ENCODE measurements around the gene SLC25A29. TPM values are rescaled to one million over a fixed set of nuclear protein-coding genes. Genes with fewer than 3 reads are reported as not detected.

The SLC25A29 gene
- total and polyA plus RNA-seq, 2 of the 4 experiments (the other 2 are of a cell fraction), result 6.5 to 37.7 TPM

GRCh38 chr14:100256339-100256895 is 49.8 kb downstream of the SLC25A29 start:
- no TSS peak for BruUV-seq (replicated peaks)
- H4K20me1 ChIP-seq (ENCODE audit: insufficient read depth, low read length), result peaks cover 97% of the 10 kb centered on the region
- in situ Hi-C loops (cut with MboI; ENCODE audit: low sequenced_read_pairs), result no loop called here

More at GRCh38 chr14:100256339-100256895, 49.8 kb downstream of the SLC25A29 start:
- Histone ChIP-seq H3K9me3 (ENCODE audit: control insufficient read depth, insufficient read depth, low read length) (no peaks in the 10 kb centered on the region), H3K36me3 (ENCODE audit: control insufficient read depth, insufficient read depth, low read length) (no peaks in the 10 kb centered on the region), H3K27me3 (ENCODE audit: control insufficient read depth, insufficient read depth, low read length) (no peaks in the 10 kb centered on the region), H2BK5ac (ENCODE audit: low read depth, low read length, poor library complexity, severe bottlenecking) (no peak overlapping the region), H4K91ac (ENCODE audit: insufficient read depth, low read depth, low read length) (no peak overlapping the region), H3K4me3 (ENCODE audit: insufficient read depth, low read depth, low read length) (no peak overlapping the region), H3K18ac (ENCODE audit: low read depth, low read length) (no peak overlapping the region), H3K4ac (ENCODE audit: low read depth, low read length) (no peak overlapping the region), H3K4me1 (ENCODE audit: control insufficient read depth, insufficient read depth, low read length) (no peaks in the 10 kb centered on the region; the same call in 1 of the 2 replicates), H3K9me1 (ENCODE audit: insufficient read depth, low read length) (peaks cover 21% of the 10 kb centered on the region), H2AK9ac (replicated peaks; ENCODE audit: low read depth, low read length, poor library complexity) (no peak overlapping the region), H2BK120ac (ENCODE audit: low read depth, low read length) (no peak overlapping the region), H3K9ac (ENCODE audit: low read depth, low read length) (no peak overlapping the region), H3K27ac (ENCODE audit: insufficient read depth, low read length) (no peak overlapping the region), H2BK15ac (ENCODE audit: low read depth, low read length) (no peak overlapping the region), H3K14ac (replicated peaks; ENCODE audit: low read depth, low read length) (no peak overlapping the region), H3K23ac (ENCODE audit: low read depth, low read length) (no peak overlapping the region), H4K8ac (ENCODE audit: low read depth in 2 of 2, low read length in 2 of 2) (no peak overlapping the region), H3K4me2 (ENCODE audit: low read depth, low read length) (no peak overlapping the region), H4K5ac (ENCODE audit: low read depth, low read length) (no peak overlapping the region), H2AK5ac (ENCODE audit: low read depth, low read length) (no peak overlapping the region), H2BK20ac (ENCODE audit: low read depth, low read length) (no peak overlapping the region), H3K79me1 (ENCODE audit: low read depth in 1 of 2, low read length in 2 of 2) (peaks cover 11 to 74% of the 10 kb centered on the region in 2 experiments; a peak in 2 of 4 replicates), H3K56ac (ENCODE audit: extremely low read depth, insufficient read depth, low read length) (no peak overlapping the region), H2AFZ (replicated peaks; ENCODE audit: low read length, poor library complexity) (no peak overlapping the region)
- dilution Hi-C loops (cut with HindIII; ENCODE audit: low sequenced_read_pairs, unreplicated experiment) (no loop called here), intact Hi-C loops (cut with micrococcal nuclease) (no loop called here)
- CTCF ChIA-PET, result no interaction called here
- 100% methylated on average over 1 of the region's 3 CpGs for WGBS, 2 experiments (ENCODE audit: extremely low coverage in 2 of 2, insufficient read length in 1 of 2)
- TF ChIP-seq NFE2L2 (IDR thresholded peaks at IDR 0.05; ENCODE audit: low read depth, low read length) (no peak), CTCF (conservative IDR thresholded peaks at IDR 0.05; ENCODE audit: low read depth, low read length) (no peak), CEBPB (IDR thresholded peaks at IDR 0.05; ENCODE audit: low read depth, low read length) (no peak), RAD21 (IDR thresholded peaks at IDR 0.05; ENCODE audit: low read length) (no peak)
- POLR2A ChIA-PET (ENCODE audit: unreplicated experiment), result no interaction called here
- ATAC-seq (ENCODE audit: low read depth) (no peak), DNase-seq (no peak)

All from IMR-90 (cell line).